H9 (cell line): ENCODE measurements around the gene ACYP2. TPM values are rescaled to one million over a fixed set of nuclear protein-coding genes. Genes with fewer than 3 reads are reported as not detected.
"Not testable (repeated sequence)": the region's sequence is repeated elsewhere in the genome, so short reads cannot be mapped to it uniquely, and the experiment has no call there.

Experiments
- DNase-seq: peaks from one replicate; pipeline ENCODE4 v3.0.0-alpha.2; 2017
- H2AFZ ChIP-seq: one replicate; pipeline ENCODE4 v1.6.1; 2013; ENCODE audit warnings: mild to moderate bottlenecking, low read length, control low read depth, moderate library complexity
- H2AK5ac ChIP-seq: 2 replicates; pipeline ENCODE4 v1.6.1; 2013; ENCODE audit warnings: low read length, control low read depth, mixed read lengths; ENCODE audit not compliant: insufficient read length
- H2BK120ac ChIP-seq: one replicate; pipeline ENCODE4 v1.6.1; 2013; ENCODE audit warnings: low read depth, mild to moderate bottlenecking, low read length, control low read depth, inconsistent platforms; ENCODE audit not compliant: poor library complexity, severe bottlenecking
- H2BK12ac ChIP-seq: 2 replicates; pipeline ENCODE4 v1.6.1; 2013; ENCODE audit warnings: low read length, control low read depth, mixed read lengths, low read depth; ENCODE audit not compliant: insufficient read length
- H2BK15ac ChIP-seq: 2 replicates; pipeline ENCODE4 v1.6.1; 2013; ENCODE audit warnings: low read depth, low read length, control low read depth
- H2BK20ac ChIP-seq: one replicate; pipeline ENCODE4 v1.6.1; 2013; ENCODE audit warnings: low read depth, mild to moderate bottlenecking, low read length, control low read depth, inconsistent platforms; ENCODE audit not compliant: poor library complexity, severe bottlenecking
- H2BK5ac ChIP-seq: 2 replicates; pipeline ENCODE4 v1.6.1; 2013; ENCODE audit warnings: low read length, control low read depth, mixed read lengths; ENCODE audit not compliant: insufficient read length
- H3K14ac ChIP-seq: 2 replicates; pipeline ENCODE4 v1.6.1; 2013; ENCODE audit warnings: low read length, control low read depth; ENCODE audit not compliant: insufficient read depth
- H3K18ac ChIP-seq: 2 replicates; pipeline ENCODE4 v1.6.1; 2013; ENCODE audit warnings: low read depth, mild to moderate bottlenecking, mixed read lengths, low read length, control low read depth; ENCODE audit not compliant: insufficient read length
- H3K23ac ChIP-seq: 2 replicates; pipeline ENCODE4 v1.6.1; 2013; ENCODE audit warnings: low read length, control low read depth, mixed read lengths, low read depth; ENCODE audit not compliant: insufficient read length
- H3K23me2 ChIP-seq: 2 replicates; pipeline ENCODE4 v1.6.1; 2013; ENCODE audit warnings: low read depth, mild to moderate bottlenecking, mixed read lengths, low read length, control low read depth; ENCODE audit not compliant: insufficient read length, poor library complexity, severe bottlenecking
- H3K27ac ChIP-seq: 2 replicates; pipeline ENCODE4 v1.5.1; 2013; ENCODE audit warnings: low read length, control low read depth, mixed read lengths, low read depth; ENCODE audit not compliant: insufficient read length
- H3K27me3 ChIP-seq: 2 replicates; pipeline ENCODE4 v1.6.1; 2013; ENCODE audit warnings: low read length, control low read depth, inconsistent platforms; ENCODE audit not compliant: insufficient read depth
- H3K4ac ChIP-seq: 2 replicates; pipeline ENCODE4 v1.6.1; 2013; ENCODE audit warnings: low read depth, mild to moderate bottlenecking, control low read depth, inconsistent platforms, low read length, moderate library complexity
- H3K4me1 ChIP-seq: 2 replicates; pipeline ENCODE4 v1.6.1; 2013; ENCODE audit warnings: low read length, control low read depth, inconsistent platforms; ENCODE audit not compliant: insufficient read depth
- H3K4me2 ChIP-seq: 2 replicates; pipeline ENCODE4 v1.6.1; 2013; ENCODE audit warnings: low read length, control low read depth, mixed read lengths; ENCODE audit not compliant: insufficient read length, insufficient read depth
- H3K56ac ChIP-seq: 2 replicates; pipeline ENCODE4 v1.6.1; 2013; ENCODE audit warnings: low read depth, mild to moderate bottlenecking, mixed read lengths, low read length, control low read depth; ENCODE audit not compliant: insufficient read length
- H3K79me1 ChIP-seq: 2 replicates; pipeline ENCODE4 v1.6.1; 2013; ENCODE audit warnings: low read depth, mild to moderate bottlenecking, moderate library complexity, low read length, control low read depth, inconsistent platforms; ENCODE audit not compliant: insufficient read depth, poor library complexity, severe bottlenecking
- H3K79me2 ChIP-seq: 2 replicates; pipeline ENCODE4 v1.6.1; 2013; ENCODE audit warnings: low read length, control low read depth, inconsistent platforms; ENCODE audit not compliant: insufficient read depth
- H3K9ac ChIP-seq: 2 replicates; pipeline ENCODE4 v1.6.1; 2013; ENCODE audit warnings: low read length, control low read depth, mixed read lengths; ENCODE audit not compliant: insufficient read length; ENCODE audit errors: extremely low read depth
- H3K9me3 ChIP-seq: one replicate; pipeline ENCODE4 v1.6.1; 2013; ENCODE audit warnings: low read depth, low read length, inconsistent platforms; ENCODE audit not compliant: control insufficient read depth
- H3T11ph ChIP-seq: one replicate; pipeline ENCODE4 v1.6.1; 2013; ENCODE audit warnings: mild to moderate bottlenecking, low read length, control low read depth, inconsistent platforms
- H4K20me1 ChIP-seq: one replicate; pipeline ENCODE4 v1.6.1; 2013; ENCODE audit not compliant: control insufficient read depth, insufficient read length, insufficient read depth
- H4K5ac ChIP-seq: 2 replicates; pipeline ENCODE4 v1.6.1; 2013; ENCODE audit warnings: low read depth, mild to moderate bottlenecking, mixed read lengths, low read length, control low read depth; ENCODE audit not compliant: insufficient read length
- H4K8ac ChIP-seq: replicated peaks from 2 replicates; pipeline ENCODE4 v1.6.1; 2013; ENCODE audit warnings: low read length, control low read depth, mixed read lengths, low read depth; ENCODE audit not compliant: insufficient read length
- H4K91ac ChIP-seq: 2 replicates; pipeline ENCODE4 v1.6.1; 2013; ENCODE audit warnings: low read depth, mild to moderate bottlenecking, moderate library complexity, mixed read lengths, low read length, control low read depth; ENCODE audit not compliant: insufficient read length
- H3K27ac Mint-ChIP-seq, 3 experiments: 2 replicates in 2 of 3; 3 replicates in 1 of 3; pipeline ENCODE4 v1.8.0; 2020 to 2021; ENCODE audit warnings: mixed read lengths in 3 of 3, mild to moderate bottlenecking in 1 of 3, moderate library complexity in 1 of 3
- H3K27me3 Mint-ChIP-seq: 2 replicates; pipeline ENCODE4 v1.8.0; 2021; ENCODE audit warnings: low read depth, mild to moderate bottlenecking, moderate library complexity, mixed read lengths
- H3K36me3 Mint-ChIP-seq, 3 experiments: 2 replicates in 2 of 3; 3 replicates in 1 of 3; pipeline ENCODE4 v1.8.0; 2020 to 2021; ENCODE audit warnings: low read depth in 3 of 3, mixed read lengths in 3 of 3; ENCODE audit not compliant: insufficient read depth in 1 of 3
- H3K4me1 Mint-ChIP-seq, 2 experiments: 2 replicates each; pipeline ENCODE4 v1.8.0; 2020; ENCODE audit warnings: mixed read lengths in 2 of 2
- H3K4me3 Mint-ChIP-seq, 2 experiments: 2 replicates in 1 of 2; 3 replicates in 1 of 2; pipeline ENCODE4 v1.8.0; 2020 to 2021; ENCODE audit warnings: mild to moderate bottlenecking in 2 of 2, mixed read lengths in 2 of 2, moderate library complexity in 1 of 2
- H3K9me3 Mint-ChIP-seq, 2 experiments: 2 replicates in 1 of 2; 3 replicates in 1 of 2; pipeline ENCODE4 v1.8.0; 2020; ENCODE audit warnings: mild to moderate bottlenecking in 2 of 2, mixed read lengths in 2 of 2, moderate library complexity in 1 of 2
- WGBS: extraction: QIAGEN DNeasy Blood & Tissue Kit; methylation state at CpG from one replicate; pipeline ENCODE4 v1.1.7; 2013; ENCODE audit warnings: missing lambda C conversion rate, low lambda C conversion rate, mixed read lengths; ENCODE audit not compliant: insufficient read length; ENCODE audit errors: extremely low coverage; 5-methylcytosine and 5-hydroxymethylcytosine counted together
- total RNA-seq: library from RNA; stranded (reverse); gene quantifications from 2 replicates; pipeline ENCODE4 v1.2.1, GENCODE V29; 2021
- TF ChIP-seq, protein P1 (sequence below): fragments of 200-600 bp; sonication (generic); conservative IDR thresholded peaks from 3 replicates; pipeline ENCODE4 v1.8.0; 2021; ENCODE audit warnings: antibody characterized with exemption, mild to moderate bottlenecking

The ACYP2 gene
- total RNA-seq, 1 experiment from 2014 or later: 3.2 TPM

DNA sequence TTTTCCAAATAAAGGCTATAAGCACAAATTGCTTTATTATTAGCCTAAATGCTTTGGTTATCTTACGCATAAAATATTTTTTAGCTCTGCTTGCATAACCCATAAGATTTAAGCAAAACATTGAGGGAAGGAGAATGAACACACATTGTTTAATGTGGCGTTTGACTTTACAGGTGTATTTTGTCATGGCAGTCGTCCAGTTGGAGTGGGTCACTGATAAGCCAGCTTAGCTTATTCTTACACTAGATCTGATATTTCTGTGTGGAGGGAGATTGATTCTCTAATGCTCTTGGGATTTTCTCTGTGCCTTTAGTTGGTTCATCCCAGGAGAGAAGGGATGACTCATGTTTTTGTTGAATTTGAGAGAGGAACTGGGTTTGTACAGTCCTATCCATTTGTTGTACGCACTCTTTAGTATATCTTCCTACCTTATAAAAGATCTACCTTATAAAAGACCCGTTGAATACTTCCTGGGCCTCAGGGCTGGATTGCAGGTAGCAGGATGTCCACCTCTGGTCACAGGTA is 47.5 kb upstream of the ACYP2 start:
- Histone ChIP-seq H4K20me1 (no peaks in the 10 kb centered on the region), H3K56ac (no peak overlapping the region), H3T11ph (no peak overlapping the region), H3K27me3 (no peaks in the 10 kb centered on the region), H4K8ac (no peak overlapping the region), H3K14ac (no peak overlapping the region), H3K4me2 (no peak overlapping the region), H2BK12ac (no peak overlapping the region), H2BK15ac (no peak overlapping the region), H2AK5ac (no peak overlapping the region), H3K27ac (no peak overlapping the region), H2BK5ac (no peak overlapping the region), H3K9me3 (no peaks in the 10 kb centered on the region), H3K4me1 (no peaks in the 10 kb centered on the region), H3K9ac (no peak overlapping the region), H3K79me1 (no peaks in the 10 kb centered on the region), H3K23me2 (no peaks in the 10 kb centered on the region), H3K18ac (no peak overlapping the region), H4K91ac (no peak overlapping the region), H4K5ac (no peak overlapping the region), H2AFZ (no peak overlapping the region), H2BK20ac (no peak overlapping the region), H3K79me2 (no peaks in the 10 kb centered on the region), H2BK120ac (no peak overlapping the region), H3K23ac (no peak overlapping the region), H3K4ac (no peak overlapping the region)
- Mint-ChIP-seq H3K4me1 (no peaks in the 10 kb centered on the region), H3K9me3 (no peaks in the 10 kb centered on the region), H3K4me3 (no peak overlapping the region), H3K36me3 (no peaks in the 10 kb centered on the region), H3K27ac (no peak overlapping the region), H3K27me3 (no peaks in the 10 kb centered on the region)
- TF ChIP-seq, protein P1, sequence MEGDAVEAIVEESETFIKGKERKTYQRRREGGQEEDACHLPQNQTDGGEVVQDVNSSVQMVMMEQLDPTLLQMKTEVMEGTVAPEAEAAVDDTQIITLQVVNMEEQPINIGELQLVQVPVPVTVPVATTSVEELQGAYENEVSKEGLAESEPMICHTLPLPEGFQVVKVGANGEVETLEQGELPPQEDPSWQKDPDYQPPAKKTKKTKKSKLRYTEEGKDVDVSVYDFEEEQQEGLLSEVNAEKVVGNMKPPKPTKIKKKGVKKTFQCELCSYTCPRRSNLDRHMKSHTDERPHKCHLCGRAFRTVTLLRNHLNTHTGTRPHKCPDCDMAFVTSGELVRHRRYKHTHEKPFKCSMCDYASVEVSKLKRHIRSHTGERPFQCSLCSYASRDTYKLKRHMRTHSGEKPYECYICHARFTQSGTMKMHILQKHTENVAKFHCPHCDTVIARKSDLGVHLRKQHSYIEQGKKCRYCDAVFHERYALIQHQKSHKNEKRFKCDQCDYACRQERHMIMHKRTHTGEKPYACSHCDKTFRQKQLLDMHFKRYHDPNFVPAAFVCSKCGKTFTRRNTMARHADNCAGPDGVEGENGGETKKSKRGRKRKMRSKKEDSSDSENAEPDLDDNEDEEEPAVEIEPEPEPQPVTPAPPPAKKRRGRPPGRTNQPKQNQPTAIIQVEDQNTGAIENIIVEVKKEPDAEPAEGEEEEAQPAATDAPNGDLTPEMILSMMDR: no peak
- no CpG with 5 or more reads among the region's 5 CpGs for WGBS
- DNase-seq: no peak

DNA sequence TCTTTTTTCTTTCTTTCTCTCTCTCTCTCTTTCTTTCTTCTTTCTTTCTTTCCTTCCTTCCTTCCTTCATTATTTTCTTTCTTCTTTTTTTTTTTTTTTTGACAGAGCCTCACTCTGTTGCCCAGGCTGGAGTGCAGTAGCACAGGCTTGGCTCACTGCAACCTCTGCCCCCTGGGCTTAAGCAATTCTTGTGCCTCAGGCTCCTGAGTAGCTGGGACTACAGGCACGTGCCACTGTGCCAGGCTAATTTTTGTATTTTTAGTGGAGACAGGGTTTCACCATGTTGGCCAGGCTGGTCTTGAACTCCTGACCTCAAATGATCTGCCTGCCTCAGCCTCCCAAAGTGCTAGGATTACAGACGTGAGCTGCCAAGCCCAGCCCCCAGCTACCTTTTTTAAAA is 42.9 kb upstream of the ACYP2 start:
- not testable (repeated sequence) for H3K23ac ChIP-seq, H3K36me3 Mint-ChIP-seq, H3K9me3 ChIP-seq, H2AFZ ChIP-seq, H3K27ac ChIP-seq, H3T11ph ChIP-seq, H3K79me1 ChIP-seq, H3K56ac ChIP-seq, H3K27me3 Mint-ChIP-seq, H2AK5ac ChIP-seq, H2BK12ac ChIP-seq, H3K27me3 ChIP-seq, H3K4me3 Mint-ChIP-seq, H2BK15ac ChIP-seq, H2BK20ac ChIP-seq, H3K9ac ChIP-seq, H3K79me2 ChIP-seq, H3K27ac Mint-ChIP-seq, H3K23me2 ChIP-seq, H3K4me2 ChIP-seq, H2BK120ac ChIP-seq, H2BK5ac ChIP-seq, DNase-seq, H3K9me3 Mint-ChIP-seq, H4K5ac ChIP-seq, H4K20me1 ChIP-seq, H3K4me1 ChIP-seq, H3K18ac ChIP-seq, H3K14ac ChIP-seq, H3K4me1 Mint-ChIP-seq, H4K8ac ChIP-seq, H4K91ac ChIP-seq, H3K4ac ChIP-seq
- WGBS: no CpG with 5 or more reads among the region's 2 CpGs
